Heart left ventricle (tissue), 16 donors: ENCODE measurements around the gene KIAA1958. TPM values are rescaled to one million over a fixed set of nuclear protein-coding genes. Genes with fewer than 3 reads are reported as not detected.
A peak's percentile ranks its signal among the peaks of the same experiment; 100 is the strongest.

Experiments used
- ATAC-seq, 4 donors: fragments of 200-7000 bp; cut with Tn5 transposase; one replicate each; pipeline ENCODE4 v1.9.1; 2020 to 2022; ENCODE audit warnings: moderate library complexity in 4 of 4, mild to moderate bottlenecking in 3 of 4, moderate number of reproducible peaks in 1 of 4
- DNase-seq, 5 donors: peaks; one replicate each; pipeline ENCODE4 v3.0.0-alpha.2; 2020
- H3K27ac ChIP-seq, 12 donors: fragments of 200-600 bp; sonication (generic) in 4 of 12; one replicate each; pipeline versions ENCODE4 v1.5.0 to v1.8.0; 2016 to 2022; ENCODE audit warnings: mild to moderate bottlenecking in 2 of 12
- H3K27me3 ChIP-seq, 9 donors: fragments of 200-600 bp; sonication (generic) in 2 of 9; one replicate each; pipeline versions ENCODE4 v1.5.1 to v1.8.0; 2016 to 2022; ENCODE audit warnings: mild to moderate bottlenecking in 3 of 9
- H3K36me3 ChIP-seq, 9 donors: fragments of 200-600 bp; sonication (generic) in 2 of 9; one replicate each; pipeline versions ENCODE4 v1.5.0 to v1.8.0; 2018 to 2022; ENCODE audit warnings: mild to moderate bottlenecking in 2 of 9
- H3K4me1 ChIP-seq, 12 donors: fragments of 200-600 bp; sonication (generic) in 4 of 12; one replicate each; pipeline versions ENCODE4 v1.5.0 to v1.8.0; 2016 to 2022; ENCODE audit warnings: mild to moderate bottlenecking in 3 of 12
- H3K4me3 ChIP-seq, 12 donors: fragments of 200-600 bp; sonication (generic) in 4 of 12; one replicate each; pipeline versions ENCODE4 v1.5.0 to v1.8.0; 2017 to 2022; ENCODE audit warnings: mild to moderate bottlenecking in 9 of 12, moderate library complexity in 4 of 12
- H3K9me3 ChIP-seq, 12 donors: fragments of 200-600 bp; sonication (generic) in 4 of 12; one replicate each; pipeline versions ENCODE4 v1.5.0 to v1.8.0; 2016 to 2022; ENCODE audit warnings: mild to moderate bottlenecking in 1 of 12
- CTCF ChIP-seq, 12 donors: fragments of 200-600 bp; sonication (generic) in 4 of 12; IDR thresholded peaks; one replicate each; pipeline versions ENCODE4 v1.5.0 to v1.8.0; 2018 to 2022; ENCODE audit warnings: antibody characterized with exemption in 12 of 12, mild to moderate bottlenecking in 5 of 12
- POLR2A ChIP-seq, 2 donors: fragments of 450-650 bp; IDR thresholded peaks; one replicate each; pipeline ENCODE4 v1.6.1; 2017; ENCODE audit warnings: antibody characterized with exemption in 2 of 2, mild to moderate bottlenecking in 2 of 2, moderate library complexity in 2 of 2
- WGBS, 4 donors: extraction: QIAGEN DNeasy Blood & Tissue Kit in 2 of 4; methylation state at CpG; one replicate each; pipeline versions ENCODE4 v1.1.5 to v1.1.7; 2013 to 2018; 5-methylcytosine and 5-hydroxymethylcytosine counted together
- intact Hi-C, 10 donors: fragments of 100-400 bp; cut with DNase I; formaldehyde crosslinking; loops; one replicate each; pipeline versions ENCODE4 v1.11.1 to v1.14.2; 2022
- polyA plus RNA-seq, 2 donors: library from polyadenylated mRNA; stranded (reverse); fragments of 200-250 nt; gene quantifications; one replicate each; pipeline ENCODE4 v1.2.3, GENCODE V29; 2013
- total RNA-seq, 9 donors: library from RNA; depleted of rRNA in 2 of 9; stranded (reverse); fragments of >200 nt in 2 of 9; fragmentation: NEBNext Ultra II Directional in 3 of 9; extraction: Animal tissue kit (Norgen Biotek cat#: 25700) in 3 of 9; gene quantifications; one replicate each; pipeline versions ENCODE4 v1.1.0 to v1.2.4, GENCODE V29; 2016 to 2023
- donor health status: ischemic (EF 13 %, LVEDD 7.1; RV severe dilation, severe dysfunction).
- donor health status: healthy with polysubstance abuse.
- donor health status: DM: no; HTN: yes; CAD: no.
- donor health status: DM: no; HTN: no; CAD: no.
- donor health status: ischemic (EF 25% LVEDD 6.9; RV normal size, moderate dysfunction).
- donor health status: ischemic (EF 25% LVEDD 5.7; RV mildly dilated, moderate dysfunction).
- donor health status: healthy.
- donor health status: DM: yes; HTN: yes; CAD: no.
- donor health status: ischemic (EF 35%, LVEDD 5.7; RV mildly dilated, moderate dysfunction).
- donor health status: nonischemic (EF 11% LVEDD 7.7; RV severe dilation, severe dysfunction).
- donor health status: DM: yes; HTN: yes; CAD: no.
- donor health status: PGD.
- donor health status: ischemic (EF 29% LVEDD 5.4; RV normal size, mild dysfunction).
- donor health status: nonischemic (EF 23%, LVEDD 6.1; RV moderate dilation, normal function).

Gene KIAA1958
- total and polyA plus RNA-seq, 11 donors, result 0.99 to 8.5 (median 5.8) TPM

DNA sequence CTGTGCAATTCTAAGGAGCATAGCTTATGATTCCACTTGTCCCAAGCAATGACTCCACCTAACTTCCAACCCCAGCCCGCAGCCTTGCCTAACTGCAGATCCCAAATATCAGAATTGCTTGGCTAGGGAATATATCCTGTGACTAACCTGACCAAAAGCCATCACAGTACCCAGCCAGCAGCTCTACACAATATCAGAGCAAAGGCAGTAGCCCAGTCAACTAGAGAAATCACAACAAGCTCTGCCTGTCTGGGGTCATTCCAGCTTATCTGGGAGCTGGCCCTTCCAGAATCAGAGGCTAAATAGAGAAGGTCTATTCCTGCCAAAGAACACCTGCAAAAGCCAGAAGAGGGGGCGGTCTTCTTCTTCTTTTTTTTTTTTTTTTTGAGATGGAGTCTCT is 9.3 kb upstream of the KIAA1958 start:
- 50 to 68% (median 59%) methylated on average over 2 of the region's 2 CpGs for WGBS, 4 donors
- H3K27ac ChIP-seq, result peak overlapping the region in 4 of 12 donors; percentile 33 to 43 (median 38)
- intact Hi-C loops, result no loop called here
- H3K36me3 ChIP-seq, result peaks cover 0 to 31% (median 8%) of the 10 kb centered on the region in 9 donors
- DNase-seq, result peak in 3 of 5 donors; percentile 27 to 40 (median 33)
- no peak overlapping the region for H3K4me3 ChIP-seq
- peak; percentile 87 to 94 (median 90) for ATAC-seq
- no peaks in the 10 kb centered on the region for H3K27me3 ChIP-seq
- no peaks in the 10 kb centered on the region for H3K4me1 ChIP-seq
- H3K9me3 ChIP-seq, result peaks cover 0 to 37% (median 12%) of the 10 kb centered on the region in 12 donors
- TF ChIP-seq POLR2A (IDR thresholded peaks at IDR 0.05) (no peak), CTCF (IDR thresholded peaks at IDR 0.05) (no peak)

DNA sequence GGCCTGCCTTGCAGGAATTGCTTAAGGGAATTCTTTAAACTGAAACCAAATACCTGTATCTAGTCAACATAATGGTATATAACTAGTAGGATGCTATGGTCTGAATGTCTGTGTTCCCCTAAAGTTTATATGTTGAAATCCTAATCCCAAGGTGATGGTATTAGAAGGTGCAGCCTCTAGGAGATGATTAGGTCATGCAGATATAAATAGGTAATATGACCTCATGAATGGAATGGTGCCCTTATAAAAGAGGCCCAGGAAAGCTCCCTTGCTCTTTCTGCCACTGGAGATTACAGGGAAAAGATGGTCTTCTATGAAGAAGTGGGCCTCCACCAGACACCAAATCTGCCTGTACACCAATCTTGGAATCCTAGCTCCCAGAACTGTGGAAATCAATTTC is 7.4 kb upstream of the KIAA1958 start:
- peaks cover 0 to 37% (median 12%) of the 10 kb centered on the region in 12 donors for H3K9me3 ChIP-seq
- peak in 3 of 4 donors; percentile 38 to 70 (median 65) for ATAC-seq
- H3K27ac ChIP-seq, result peak overlapping the region in 5 of 12 donors; percentile 14 to 43 (median 22)
- no peak for TF ChIP-seq POLR2A (IDR thresholded peaks at IDR 0.05)
- no peak for TF ChIP-seq CTCF (IDR thresholded peaks at IDR 0.05)
- H3K27me3 ChIP-seq, result no peaks in the 10 kb centered on the region
- H3K4me3 ChIP-seq, result no peak overlapping the region
- H3K36me3 ChIP-seq, result peaks cover 0 to 16% (median 0%) of the 10 kb centered on the region in 9 donors
- no peaks in the 10 kb centered on the region for H3K4me1 ChIP-seq
- intact Hi-C loops, result no loop called here
- no peak for DNase-seq

GRCh38 chr9:112484607-112485006 is 2.0 kb upstream of the KIAA1958 start:
- Histone ChIP-seq H3K9me3 (no peaks in the 10 kb centered on the region), H3K4me1 (peaks cover 0 to 22% (median 8%) of the 10 kb centered on the region in 12 donors), H3K36me3 (no peaks in the 10 kb centered on the region), H3K4me3 (no peak overlapping the region), H3K27me3 (no peaks in the 10 kb centered on the region), H3K27ac (no peak overlapping the region)
- 93 to 95% (median 94%) methylated on average over 2 of the region's 2 CpGs for WGBS, 4 donors
- TF ChIP-seq CTCF (IDR thresholded peaks at IDR 0.05) (no peak), POLR2A (IDR thresholded peaks at IDR 0.05) (no peak)
- ATAC-seq, result no peak
- intact Hi-C loops, result loop anchor here in 3 of 10 donors (5.0 to 10.0 kb wide), 2 partner anchors 158 to 220 kb away; no protein-coding TSS in a partner anchor
- no peak for DNase-seq

GRCh38 chr9:112485574-112485973 is 1.1 kb upstream of the KIAA1958 start:
- H3K27me3 ChIP-seq, result no peaks in the 10 kb centered on the region
- 57 to 64% (median 61%) methylated on average over 3 of the region's 3 CpGs for WGBS, 4 donors
- TF ChIP-seq CTCF (IDR thresholded peaks at IDR 0.05), result no peak
- no peak for TF ChIP-seq POLR2A (IDR thresholded peaks at IDR 0.05)
- peak overlapping the region in 7 of 12 donors; percentile 36 to 96 (median 89) for H3K4me3 ChIP-seq
- intact Hi-C loops, result loop anchor here in 3 of 10 donors (5.0 to 10.0 kb wide), 2 partner anchors 157 to 219 kb away; no protein-coding TSS in a partner anchor
- H3K27ac ChIP-seq, result peak overlapping the region in 2 of 12 donors; percentile 58 to 87
- no peak for DNase-seq
- no peaks in the 10 kb centered on the region for H3K9me3 ChIP-seq
- ATAC-seq, result peak in 1 of 4 donors; percentile 5
- no peaks in the 10 kb centered on the region for H3K36me3 ChIP-seq
- peaks cover 0 to 23% (median 8%) of the 10 kb centered on the region in 12 donors for H3K4me1 ChIP-seq
